Hematopoietic multipotent progenitor cell treated with erythropoietin and hydrocortisone succinate and interleukin-3 and kit ligand, for 8 days (in vitro differentiated cells): ENCODE data around the gene PRPF6.
"Not testable (repeated sequence)": the region's sequence is repeated elsewhere in the genome, so short reads cannot be mapped to it uniquely, and the experiment has no call there.

Experiments
- DNase-seq: peaks from one replicate; pipeline ENCODE4 v3.0.0-alpha.2; 2015

The PRPF6 gene

DNA sequence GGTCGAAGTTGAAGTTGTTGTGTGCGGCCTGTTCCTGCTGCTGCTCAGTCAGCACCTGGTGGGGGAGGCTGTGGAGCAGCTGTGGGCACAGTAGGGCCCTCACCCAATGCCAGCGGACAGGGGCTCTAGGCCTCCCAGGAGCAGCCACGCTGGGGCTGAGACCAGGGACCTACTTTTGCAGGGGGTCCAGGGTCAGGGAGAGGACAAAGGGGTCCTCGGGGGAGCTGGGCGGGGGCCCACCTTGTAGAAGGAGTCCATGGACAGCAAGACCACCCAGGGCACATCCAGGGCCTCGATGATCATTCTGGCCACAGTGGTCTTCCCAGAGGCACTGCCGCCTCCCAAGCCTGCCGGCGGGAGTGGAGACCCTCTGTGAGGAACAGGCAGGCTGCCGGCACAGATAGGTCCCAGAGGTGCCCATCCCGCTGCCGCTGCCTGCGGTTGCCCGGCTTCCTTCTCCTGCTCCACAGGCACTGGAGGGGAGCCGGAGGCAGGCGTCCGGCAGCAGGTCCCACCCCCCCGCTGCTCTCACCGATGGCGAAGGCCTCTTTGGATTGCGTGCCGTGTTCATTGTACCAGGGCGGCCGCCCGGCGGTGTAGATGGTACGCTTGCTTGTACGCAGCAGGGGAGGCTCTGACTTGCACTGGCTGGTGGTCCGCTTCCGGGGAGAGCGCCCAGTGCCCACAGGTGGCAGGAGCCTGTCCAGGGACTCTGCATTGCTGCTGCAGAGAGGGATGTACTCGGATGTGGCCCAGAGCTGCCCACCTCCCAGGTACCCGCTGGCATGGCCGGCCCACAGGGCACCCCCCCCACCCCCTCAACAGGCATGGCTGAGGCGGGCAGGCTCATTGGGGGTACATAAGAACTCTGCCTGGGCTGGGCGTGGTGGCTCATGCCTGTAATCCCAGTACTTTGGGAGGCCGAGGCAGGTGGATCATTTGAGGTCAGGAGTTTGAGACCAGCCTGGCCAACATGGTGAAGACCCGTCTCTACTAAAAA, 34.7 kb upstream of the PRPF6 start:
- no peak for DNase-seq

DNA sequence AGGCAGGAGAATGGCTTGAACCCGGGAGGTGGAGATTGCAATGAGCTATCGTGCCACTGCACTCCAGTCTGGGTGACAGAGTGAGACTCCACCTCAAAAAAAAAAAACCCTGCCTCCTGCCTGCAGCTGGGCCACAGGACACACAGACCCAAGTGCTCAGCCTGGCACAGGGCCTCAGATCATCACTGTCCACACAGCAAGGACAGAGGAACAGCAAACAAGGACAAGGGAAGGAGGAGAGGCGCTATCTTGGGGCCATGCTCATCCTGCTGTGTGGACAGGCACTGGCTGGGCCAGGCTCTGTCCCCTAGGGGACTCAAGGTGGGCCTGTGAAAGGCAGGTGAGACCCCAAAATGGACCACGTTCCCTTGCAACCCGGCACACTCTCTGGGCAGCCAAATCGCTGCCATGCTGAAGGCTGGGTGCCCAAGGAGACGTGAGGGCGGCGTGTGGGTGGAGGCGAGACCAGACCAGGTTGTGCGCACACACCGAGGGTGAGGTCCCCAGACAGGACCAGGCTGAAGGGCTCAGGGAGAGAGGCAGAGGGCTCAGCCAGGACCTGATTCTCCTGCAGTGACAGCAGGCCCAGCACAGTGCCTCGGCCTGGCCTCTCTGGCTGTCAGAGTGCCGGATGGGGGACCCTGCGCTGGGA, 33.8 kb upstream of the PRPF6 start:
- no peak for DNase-seq

DNA sequence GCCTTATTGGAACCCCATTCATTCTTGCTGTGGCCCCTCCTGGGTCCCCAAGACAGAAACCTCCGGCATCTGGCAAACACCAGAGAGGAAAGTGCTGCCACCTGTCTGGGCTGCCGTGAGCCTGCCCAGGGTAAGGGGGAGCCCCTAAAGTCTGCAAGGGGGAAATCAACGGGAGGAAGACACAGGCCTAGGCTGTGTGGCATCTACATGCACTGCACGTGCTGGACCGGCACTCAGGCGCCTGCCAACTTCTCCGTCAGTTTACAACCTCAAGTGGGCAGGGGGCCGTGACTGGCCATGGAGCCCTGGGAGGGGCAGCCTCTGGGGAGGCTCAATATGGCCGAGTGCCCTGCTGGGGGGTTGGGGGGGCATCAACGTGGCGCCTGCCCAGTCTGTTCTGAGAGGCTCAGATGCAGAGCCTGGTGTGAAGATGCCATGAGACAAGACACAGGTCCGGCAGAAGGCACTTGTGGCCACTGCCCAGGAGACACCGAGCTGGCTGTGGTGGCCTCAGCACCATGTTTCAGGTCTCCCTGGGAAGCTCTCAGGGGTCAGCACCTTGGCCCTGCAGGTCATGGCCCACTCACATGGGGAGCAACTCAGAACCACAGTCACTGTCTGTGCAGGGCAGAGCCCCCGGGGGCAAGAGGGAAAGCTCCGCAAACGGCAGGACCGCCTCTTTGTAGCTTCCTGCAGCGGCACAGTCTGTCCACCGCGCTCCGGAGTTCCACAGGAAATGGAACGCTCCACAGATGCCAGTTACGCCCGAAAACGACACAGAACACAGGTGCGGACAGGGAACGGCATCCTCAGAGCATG, 33.1 kb upstream of the PRPF6 start:
- peak; percentile 11 for DNase-seq

DNA sequence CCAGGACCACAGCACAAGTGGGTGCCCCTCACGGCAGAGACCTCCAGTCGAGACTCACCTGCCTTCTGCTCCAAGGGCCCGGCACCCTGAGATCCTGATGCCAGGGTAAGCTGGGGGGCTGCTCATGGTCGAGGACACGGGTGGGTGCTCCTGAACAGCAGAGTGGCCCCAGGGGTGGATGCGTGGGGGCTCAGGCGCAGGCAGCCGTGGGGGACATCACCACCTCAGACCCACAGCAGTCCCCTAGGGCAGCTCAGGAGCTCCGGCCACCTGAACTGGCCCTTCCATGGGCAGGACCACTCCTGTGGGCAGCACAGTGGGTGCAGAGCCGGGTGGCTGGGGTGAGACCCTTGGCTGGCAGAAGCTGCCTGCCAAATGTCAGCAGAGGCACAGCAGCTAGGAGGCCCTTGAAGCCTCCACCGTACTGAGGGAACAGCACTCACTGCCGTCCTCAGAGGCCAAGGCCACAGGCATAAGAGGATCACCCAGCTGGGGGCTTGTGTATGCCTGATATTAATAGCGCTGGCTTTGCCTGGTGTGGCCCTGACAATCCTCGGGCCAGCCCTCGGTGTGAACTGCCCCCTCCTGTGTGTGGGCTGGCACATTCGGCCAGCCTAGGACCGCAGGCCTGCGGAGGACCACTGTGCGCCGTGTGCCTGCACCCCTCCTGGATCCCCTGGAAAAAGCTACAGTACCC, 30.1 kb upstream of the PRPF6 start:
- no peak for DNase-seq

DNA sequence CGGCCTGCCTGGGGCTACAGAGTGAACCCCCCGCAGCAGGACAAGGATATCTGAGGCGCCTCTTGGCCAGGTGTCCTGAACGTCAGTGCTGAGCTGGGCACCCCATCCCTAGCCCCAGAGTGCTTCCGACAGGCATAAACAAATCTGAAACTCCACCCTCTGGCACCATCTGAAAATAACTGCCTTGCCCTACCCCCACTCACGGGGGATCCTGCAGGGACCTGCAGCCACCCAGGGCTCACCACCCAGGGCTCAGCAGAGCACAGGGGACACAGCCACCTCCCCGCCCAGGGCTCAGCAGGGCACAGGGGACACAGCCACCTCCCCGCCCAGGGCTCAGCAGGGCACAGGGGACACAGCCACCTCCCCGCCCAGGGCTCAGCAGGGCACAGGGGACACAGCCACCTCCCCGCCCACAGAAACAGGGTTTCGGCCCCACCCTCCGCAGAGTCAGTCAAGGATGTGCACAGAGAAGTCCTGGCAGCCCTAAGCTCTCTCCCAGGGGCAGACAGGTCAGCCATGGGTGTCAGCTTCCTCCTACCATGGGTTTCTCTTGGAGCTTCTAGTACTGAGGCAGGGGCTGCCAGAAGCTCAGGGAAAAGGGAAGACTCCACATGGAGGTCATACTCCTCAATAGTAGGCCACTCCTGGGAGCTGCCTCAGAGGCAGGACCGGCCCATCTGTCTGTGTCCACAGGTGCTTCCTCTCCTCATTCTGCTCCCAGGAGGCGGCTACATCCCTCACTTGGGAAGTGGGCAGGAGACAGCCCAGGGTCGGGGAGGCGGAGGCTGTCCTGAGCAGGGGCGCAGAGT, 29.3 kb upstream of the PRPF6 start:
- no peak for DNase-seq

DNA sequence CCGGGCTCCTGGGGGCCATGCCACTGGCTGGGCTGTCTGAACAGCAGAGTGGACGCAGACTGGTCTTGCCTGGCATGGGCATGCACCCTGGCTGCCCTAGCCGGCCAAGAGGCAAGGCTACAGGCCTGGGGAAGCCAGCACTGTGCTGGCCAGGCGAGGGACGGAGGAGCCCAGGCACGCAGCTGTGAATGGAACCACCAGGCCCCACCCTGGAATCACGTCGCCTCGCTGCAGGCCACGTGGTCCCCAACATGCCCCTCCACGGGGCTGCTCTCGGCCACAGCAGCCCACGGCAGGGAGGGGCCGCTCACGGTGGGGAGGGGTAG, 28.8 kb upstream of the PRPF6 start:
- no peak for DNase-seq

DNA sequence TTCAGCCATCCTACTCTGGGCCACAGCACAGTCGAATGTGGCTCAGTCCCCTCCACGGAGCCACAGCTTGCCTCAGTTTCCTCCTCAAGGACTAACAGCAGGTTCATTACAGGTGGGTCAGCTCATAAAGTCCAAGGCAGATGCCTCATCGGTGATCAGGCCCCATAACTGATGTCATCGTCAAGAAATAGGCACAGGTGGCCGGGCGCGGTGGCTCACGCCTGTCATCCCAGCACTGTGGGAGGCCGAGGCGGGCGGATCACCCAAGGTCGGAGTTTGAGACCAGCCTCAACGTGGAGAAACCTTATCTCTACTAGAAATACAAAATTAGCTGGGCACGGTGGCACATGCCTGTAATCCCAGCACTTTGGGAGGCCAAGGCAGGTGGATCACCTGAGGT, 28.2 kb upstream of the PRPF6 start:
- no peak for DNase-seq

DNA sequence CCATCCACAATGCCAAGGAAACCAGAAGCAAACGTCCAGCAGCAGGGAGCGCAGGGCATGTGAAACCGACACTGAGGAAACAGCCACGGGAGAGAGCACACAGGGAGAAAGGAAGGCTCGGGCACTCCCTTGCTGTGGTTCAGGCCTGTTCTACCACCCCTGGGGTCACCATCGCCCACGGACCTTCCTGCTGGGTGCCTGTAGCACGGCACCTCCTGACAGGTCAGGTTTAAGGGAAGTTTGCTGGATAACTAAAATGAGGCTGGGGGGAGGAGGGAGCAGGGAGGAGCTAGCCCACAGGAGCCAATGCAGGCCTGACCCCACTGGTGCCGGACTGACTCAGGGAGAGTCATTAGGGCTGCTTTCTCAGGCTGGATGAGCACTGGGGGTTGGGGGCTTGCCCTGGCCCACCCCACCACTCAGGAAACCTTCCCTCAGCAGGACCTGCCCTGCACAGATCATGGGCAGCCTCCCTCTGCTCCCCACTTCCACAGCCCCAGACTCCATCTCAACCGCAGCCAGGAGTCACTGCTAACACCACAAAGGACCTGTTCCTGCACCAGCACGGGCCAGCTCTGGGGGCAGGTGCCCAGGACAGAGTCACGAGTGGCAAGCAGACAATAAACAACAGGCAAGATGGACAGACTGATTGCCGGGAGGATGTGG, 27.0 kb upstream of the PRPF6 start:
- DNase-seq: no peak

DNA sequence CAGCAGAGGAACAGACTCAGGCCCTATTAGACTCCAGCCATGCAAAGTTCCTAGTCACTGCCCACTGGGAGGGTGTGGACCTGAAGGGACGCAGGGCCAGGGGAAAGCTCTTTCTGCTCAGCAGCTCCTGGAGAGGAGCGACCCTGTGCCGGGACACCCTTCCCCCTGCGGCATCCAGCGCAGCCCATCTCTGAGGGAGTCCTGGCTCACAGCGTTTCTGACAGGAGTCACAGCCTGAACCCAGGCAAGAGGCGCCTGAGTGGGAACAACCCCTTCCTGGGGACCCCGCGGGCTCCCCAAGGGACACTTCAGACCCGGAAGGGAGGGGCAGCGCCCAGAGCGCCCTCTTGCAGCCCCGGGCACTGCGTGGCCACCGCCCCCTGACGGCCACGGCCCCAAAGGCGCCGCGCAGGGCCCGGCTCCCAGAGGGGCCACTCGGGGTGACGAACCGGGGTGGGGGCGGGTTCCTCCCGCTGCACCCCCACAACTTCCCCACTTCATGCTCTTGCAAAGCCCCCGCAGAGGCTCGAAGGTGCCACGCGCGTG, 25.6 kb upstream of the PRPF6 start:
- DNase-seq: peak; percentile 25

DNA sequence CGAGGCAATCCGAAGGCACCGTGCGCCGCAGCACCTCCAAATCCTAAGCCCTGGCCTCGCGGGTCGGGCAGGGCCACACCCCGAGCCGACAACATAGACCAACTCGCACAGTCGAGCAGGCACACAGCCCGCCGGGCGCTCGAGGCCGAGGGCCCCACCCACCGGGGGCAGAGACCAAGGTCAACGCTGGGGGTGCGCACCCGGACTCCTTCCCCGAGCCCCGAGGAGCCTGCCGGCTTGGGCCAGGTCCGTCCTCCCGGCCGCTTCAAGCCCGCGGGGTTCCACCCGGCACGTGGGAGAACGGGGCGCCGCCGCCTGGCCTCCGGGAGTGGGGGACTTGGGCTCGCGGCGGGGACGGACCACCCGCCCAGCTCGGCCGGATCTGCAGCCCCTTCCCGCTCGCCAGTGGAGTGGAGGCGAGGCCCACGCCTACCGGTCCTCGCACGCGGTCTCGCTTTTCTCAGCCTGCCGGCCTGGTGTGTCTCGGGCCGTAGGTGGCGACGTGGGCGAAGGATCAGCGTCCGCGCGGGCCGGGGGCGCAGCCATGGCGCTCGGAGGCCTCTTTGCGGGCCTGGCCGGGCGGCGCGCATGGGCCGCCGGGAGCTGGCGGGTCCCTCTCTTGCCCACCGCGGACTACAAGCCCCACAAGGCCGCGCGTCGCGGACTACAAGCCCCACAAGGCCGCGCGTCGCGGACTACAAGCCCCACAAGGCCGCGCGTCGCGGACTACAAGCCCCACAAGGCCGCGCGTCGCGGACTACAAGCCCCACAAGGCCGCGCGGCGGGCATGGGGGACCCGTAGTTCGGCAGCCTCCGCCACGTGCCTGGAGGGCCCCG, 24.9 kb upstream of the PRPF6 start, which contains the start of gene UCKL1:
TSS of gene UCKL1 (minus strand) at position 590 of the 837 bp plus-strand sequence. CDS start at position 546, 44 bp downstream.
- DNase-seq: peak; percentile 87

DNA sequence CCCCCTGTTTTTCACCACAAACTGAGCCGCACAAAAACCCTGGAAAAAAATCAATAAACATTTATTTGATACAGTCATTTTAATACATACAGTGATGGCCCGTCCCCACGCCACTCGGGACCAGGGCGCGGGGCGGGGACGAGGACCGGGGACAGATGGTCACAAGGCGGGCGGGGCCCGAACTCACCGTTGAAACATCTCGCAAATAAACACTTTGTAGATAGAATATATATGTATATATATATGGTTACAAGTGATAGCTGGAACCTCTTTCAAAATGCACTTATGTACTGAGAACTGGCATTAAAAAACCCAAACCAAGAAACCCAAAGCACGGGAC, 24.3 kb upstream of the PRPF6 start:
- DNase-seq: no peak

DNA sequence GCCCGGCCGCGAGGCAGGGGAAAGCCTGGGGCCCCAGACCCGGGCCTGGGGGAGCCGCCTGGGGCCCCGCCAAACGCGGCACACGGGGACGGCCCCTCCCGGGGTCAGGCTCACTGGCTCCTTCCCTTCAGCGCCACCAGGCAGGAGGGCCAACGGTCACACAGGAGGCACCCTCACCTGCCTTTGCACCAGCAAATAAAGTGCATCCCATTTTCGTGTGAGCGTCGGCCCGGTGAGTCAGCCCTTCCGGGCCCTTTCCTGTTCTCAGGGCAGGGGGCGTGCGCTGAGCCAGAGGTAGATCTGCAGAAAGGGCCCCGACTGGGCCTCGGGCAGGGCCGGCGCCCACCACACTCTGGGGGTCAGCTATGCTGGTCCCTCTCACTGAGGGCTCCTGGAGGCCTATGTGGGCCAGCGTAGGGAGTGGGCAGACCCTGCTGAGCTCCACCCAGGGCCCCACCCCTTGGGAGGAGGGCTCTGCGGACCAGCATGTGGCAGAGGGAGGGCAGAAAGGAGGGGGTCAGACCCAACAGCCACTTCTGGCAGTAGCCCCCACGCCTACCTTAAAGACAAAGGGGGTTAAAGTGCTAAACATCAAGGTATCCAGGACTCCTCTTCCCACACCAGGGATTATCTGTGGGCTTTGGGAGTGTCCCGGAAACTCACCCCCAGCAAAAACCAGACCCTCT, 23.8 kb upstream of the PRPF6 start:
- peak; percentile 76 for DNase-seq

DNA sequence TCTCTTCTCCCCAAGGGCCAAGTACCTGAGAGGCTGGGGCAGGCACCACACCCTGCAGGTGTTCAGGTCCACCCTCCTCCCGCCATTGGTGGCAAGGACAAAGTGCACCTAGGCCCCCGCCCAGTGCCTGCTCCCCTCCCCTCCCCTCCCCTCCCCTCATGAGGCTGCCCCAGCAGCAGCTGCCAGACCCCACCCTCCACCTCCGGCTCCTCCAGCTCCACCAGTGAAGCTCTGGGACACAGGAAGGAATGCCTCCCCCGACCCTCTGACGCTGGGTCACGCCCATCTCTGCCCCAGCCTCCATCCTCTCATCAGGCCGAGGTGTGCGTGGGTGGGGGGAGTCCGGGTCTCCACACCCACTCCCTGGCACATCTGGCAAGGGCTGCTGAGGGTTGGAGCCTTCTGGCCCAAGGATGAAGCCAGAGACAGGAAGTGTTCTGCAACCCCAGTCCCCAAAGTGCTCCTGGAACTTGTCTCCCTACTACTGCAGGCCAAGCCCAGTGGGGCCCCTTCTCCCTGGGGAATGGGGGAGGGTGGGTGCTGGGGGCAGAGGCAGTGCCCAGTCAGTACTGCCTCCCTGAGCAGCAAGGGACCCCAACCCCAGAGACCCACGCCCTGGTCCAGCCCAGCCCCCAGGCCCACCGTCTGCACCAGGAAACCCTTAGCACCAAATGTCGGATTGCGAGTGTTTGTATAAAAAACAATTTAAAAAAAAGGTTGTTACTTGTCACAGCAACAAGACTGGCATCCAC, 23.1 kb upstream of the PRPF6 start:
- DNase-seq: peak; percentile 22

DNA sequence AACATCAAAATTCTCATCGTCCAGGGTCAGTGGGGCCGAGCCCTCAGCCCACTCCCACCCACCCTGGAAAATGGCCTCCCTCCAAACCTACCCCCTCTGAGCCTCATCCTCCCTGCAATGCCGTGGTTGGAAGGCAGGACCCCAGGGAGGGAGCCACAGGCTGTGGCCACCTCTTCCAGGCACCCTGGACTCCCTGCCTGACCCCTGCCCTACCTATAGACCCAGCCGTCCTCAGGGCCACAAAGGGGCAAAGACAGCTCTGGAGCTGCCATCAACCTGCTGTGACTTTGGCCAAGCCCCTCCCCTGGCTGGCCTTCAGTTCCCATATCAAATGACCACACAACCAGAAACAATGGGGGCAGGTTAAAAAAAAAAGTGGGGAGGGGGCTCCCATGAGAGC, 22.5 kb upstream of the PRPF6 start:
- no peak for DNase-seq

DNA sequence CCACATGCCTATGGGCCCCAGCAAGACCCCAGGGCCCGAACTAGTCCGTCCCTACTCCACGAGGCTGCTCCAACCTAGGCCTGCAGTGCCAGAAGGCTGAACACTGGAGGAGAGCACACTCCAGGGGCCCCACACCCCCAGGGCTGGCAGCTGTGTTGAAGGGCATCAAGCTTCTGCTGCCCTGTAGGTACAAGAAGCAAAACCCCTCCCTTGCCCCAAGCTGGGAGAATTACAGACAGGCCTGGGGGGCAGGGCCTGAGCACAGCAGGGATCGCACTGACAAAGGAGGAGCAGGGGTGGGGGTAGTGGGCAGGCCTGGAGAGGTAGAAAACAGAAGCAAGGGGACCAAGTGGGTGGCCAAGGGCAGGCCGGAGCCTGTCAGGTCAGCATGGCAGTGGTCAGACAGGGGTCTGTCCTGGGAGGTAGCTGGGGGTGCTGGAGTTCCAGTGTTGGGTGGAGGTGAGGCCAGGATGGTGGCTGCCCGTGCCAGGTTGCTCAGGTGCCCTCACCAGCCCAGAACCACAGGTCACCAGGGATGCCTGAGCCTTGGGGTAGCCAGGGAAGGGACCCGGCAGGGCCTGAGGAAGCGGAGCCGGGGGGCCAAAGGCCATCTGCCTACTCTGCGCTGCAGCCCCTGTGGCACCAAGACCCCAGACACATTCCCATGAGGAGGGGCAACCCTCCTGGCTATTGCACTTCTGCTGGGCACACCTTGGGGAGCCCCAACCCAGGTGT, 21.8 kb upstream of the PRPF6 start:
- no peak for DNase-seq

DNA sequence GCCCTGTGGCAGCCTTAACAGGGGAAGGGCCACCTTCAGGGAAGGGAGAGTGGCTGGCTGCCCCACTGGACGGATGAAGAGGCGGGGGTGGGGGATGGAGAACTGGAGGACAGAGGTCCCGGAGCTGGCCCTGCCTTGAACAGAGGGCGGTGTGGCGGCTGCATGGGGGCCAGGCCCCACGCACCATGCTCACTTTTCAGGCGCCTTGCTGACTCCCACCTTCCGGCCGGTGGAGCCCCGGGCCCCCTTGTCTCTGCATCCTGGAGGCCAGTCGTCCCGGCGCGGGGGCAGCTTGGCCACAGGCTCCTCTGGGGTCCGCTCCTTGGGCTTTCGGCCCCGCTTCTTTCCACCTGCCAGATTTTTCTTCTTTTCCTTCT, 21.2 kb upstream of the PRPF6 start:
- DNase-seq: no peak

DNA sequence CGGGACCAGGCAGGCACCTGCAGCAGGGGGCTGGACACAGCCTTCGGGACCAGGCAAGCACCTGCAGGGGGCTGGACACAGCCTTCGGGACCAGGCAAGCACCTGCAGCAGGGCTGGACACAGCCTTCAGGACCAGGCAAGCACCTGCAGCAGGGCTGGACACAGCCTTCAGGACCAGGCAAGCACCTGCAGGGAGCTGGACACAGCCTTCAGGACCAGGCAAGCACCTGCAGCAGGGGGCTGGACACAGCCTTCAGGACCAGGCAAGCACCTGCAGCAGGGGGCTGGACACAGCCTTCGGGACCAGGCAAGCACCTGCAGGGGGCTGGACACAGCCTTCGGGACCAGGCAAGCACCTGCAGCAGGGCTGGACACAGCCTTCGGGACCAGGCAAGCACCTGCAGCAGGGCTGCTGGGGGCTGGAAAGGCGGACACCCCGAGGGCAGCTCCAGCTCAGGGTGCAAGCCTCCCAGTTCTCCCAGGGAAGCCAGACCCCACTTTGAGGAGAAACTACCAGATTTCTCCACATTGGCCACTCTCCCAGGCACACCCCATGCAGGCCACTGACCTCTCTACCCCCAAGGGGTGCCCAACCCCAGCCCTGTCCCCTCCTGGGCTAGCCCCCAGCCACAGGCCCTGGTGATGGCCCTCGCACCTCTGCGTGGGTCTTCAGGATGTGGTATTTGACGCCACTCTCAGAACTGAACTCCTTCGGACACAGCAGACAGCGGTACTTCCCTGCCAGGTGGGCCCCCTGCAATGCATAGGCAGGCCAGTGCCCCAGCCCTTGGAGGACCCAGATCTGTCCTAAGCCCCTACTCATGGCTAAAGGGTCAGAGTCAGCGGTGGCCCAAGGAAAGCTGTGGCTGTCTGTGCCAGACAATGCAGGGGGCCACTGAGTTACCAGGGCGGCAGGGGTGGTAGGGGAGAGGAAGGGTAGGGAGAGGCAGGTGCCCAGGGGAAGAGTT, 20.0 kb upstream of the PRPF6 start:
- DNase-seq: not testable (repeated sequence)
